GM12878 (cell line): ENCODE measurements around the gene CDKL2. TPM values are rescaled to one million over a fixed set of nuclear protein-coding genes. Genes with fewer than 3 reads are reported as not detected.

Experiments used
- ATAC-seq: fragments of 200-7000 bp; cut with Tn5 transposase; 3 replicates; pipeline ENCODE4 v1.9.1; 2020; ENCODE audit warnings: mild to moderate bottlenecking, moderate library complexity
- BruUV-seq: library from RNA; stranded (reverse); fragments of 400-500 nt; replicated peaks from 2 replicates; lab custom pipeline; 2021; lab: Mats Ljungman, UMichigan
- CTCF ChIA-PET: fragments of 300-600 bp; sonication (Branson Sonifier 250); formaldehyde crosslinking; extraction: SDS; loops from one replicate; lab custom pipeline; 2021; ENCODE audit warnings: inconsistent platforms; lab: Yijun Ruan, JAX
- POLR2A ChIA-PET: fragments of 350-600 bp; formaldehyde crosslinking; extraction: SDS; loops from one replicate; lab custom pipeline; 2021; ENCODE audit warnings: inconsistent platforms; lab: Charles Lee
- RAD21 ChIA-PET: fragments of 300-600 bp; sonication (Branson Sonifier 250); formaldehyde crosslinking; loops from one replicate; lab custom pipeline; 2023; ENCODE audit warnings: antibody characterized with exemption; ENCODE audit not compliant: unreplicated experiment; lab: Charles Lee
- SMC1A ChIA-PET: fragments of 300-600 bp; sonication (Branson Sonifier 250); formaldehyde crosslinking; loops from one replicate; lab custom pipeline; 2023; ENCODE audit not compliant: unreplicated experiment, uncharacterized antibody; lab: Charles Lee
- DNase-seq: peaks from one replicate; pipeline ENCODE4 v3.0.0-alpha.2; 2011; ENCODE audit warnings: low read depth, low spot score
- FAIRE-seq: peaks from 3 replicates; lab custom pipeline; 2011; peaks lifted over from hg19 to GRCh38; lab: Jason Lieb, UNC
- H2AFZ ChIP-seq: 2 replicates; pipeline ENCODE4 v1.6.0; 2011; ENCODE audit warnings: low read depth, low read length, control low read depth; ENCODE audit not compliant: control insufficient read depth
- H3K27ac ChIP-seq: 2 replicates; pipeline ENCODE4 v1.5.1; 2011; ENCODE audit warnings: control low read depth; ENCODE audit not compliant: control insufficient read depth, insufficient read depth
- H3K27me3 ChIP-seq, 2 experiments: replicated peaks in 1 of 2; 2 replicates each; pipeline versions ENCODE4 v1.6.0 to v1.6.1; 2011; ENCODE audit warnings: low read length in 1 of 2; ENCODE audit not compliant: control insufficient read depth in 2 of 2, insufficient read depth in 2 of 2
- H3K36me3 ChIP-seq, 2 experiments: 2 replicates each; pipeline ENCODE4 v1.5.1; 2011; ENCODE audit warnings: low read length in 1 of 2; ENCODE audit not compliant: control insufficient read depth in 2 of 2, insufficient read depth in 2 of 2
- H3K4me1 ChIP-seq: 2 replicates; pipeline ENCODE4 v1.6.1; 2011; ENCODE audit warnings: mild to moderate bottlenecking, low read length, moderate library complexity, mixed read lengths; ENCODE audit not compliant: control insufficient read depth, insufficient read depth
- H3K4me2 ChIP-seq: 2 replicates; pipeline ENCODE4 v1.6.0; 2011; ENCODE audit warnings: control low read depth; ENCODE audit not compliant: control insufficient read depth, insufficient read depth
- H3K4me3 ChIP-seq: fragments of 200-600 bp; sonication (generic); 2 replicates; pipeline ENCODE4 v1.5.1; 2016
- H3K79me2 ChIP-seq: 2 replicates; pipeline ENCODE4 v1.6.0; 2011; ENCODE audit warnings: low read length; ENCODE audit not compliant: control insufficient read depth, insufficient read depth
- H3K9ac ChIP-seq: 2 replicates; pipeline ENCODE4 v1.8.0; 2011; ENCODE audit warnings: low read length, control low read depth, mixed read lengths; ENCODE audit not compliant: control insufficient read depth, insufficient read depth
- H3K9me3 ChIP-seq: replicated peaks from 3 replicates; pipeline ENCODE4 v1.5.1; 2011; ENCODE audit warnings: mild to moderate bottlenecking, low read length; ENCODE audit not compliant: control insufficient read depth, insufficient read depth
- H4K20me1 ChIP-seq: 2 replicates; pipeline ENCODE4 v1.6.0; 2011; ENCODE audit not compliant: control insufficient read depth, insufficient read depth
- CEBPB ChIP-seq, 2 experiments: fragments of 150-350 bp in 1 of 2; IDR thresholded peaks; 2 replicates each; pipeline ENCODE4 v1.6.1; 2012 to 2014; ENCODE audit warnings: low read depth in 2 of 2, low read length in 2 of 2, borderline replicate concordance in 1 of 2, inconsistent platforms in 1 of 2
- CHD2 ChIP-seq: IDR thresholded peaks from 2 replicates; pipeline ENCODE4 v1.6.1; 2011; ENCODE audit warnings: low read depth, low read length, improper control_type of control experiment, borderline replicate concordance
- CHD4 ChIP-seq: fragments of 200-600 bp; sonication (generic); IDR thresholded peaks from 2 replicates; pipeline ENCODE4 v1.6.1; 2016; ENCODE audit warnings: mild to moderate bottlenecking
- NBN ChIP-seq: fragments of 450-650 bp; IDR thresholded peaks from 2 replicates; pipeline ENCODE4 v1.6.1; 2016
- POLR2A ChIP-seq: IDR thresholded peaks from 2 replicates; pipeline ENCODE4 v1.6.1; 2011; ENCODE audit warnings: low read depth, mild to moderate bottlenecking, low read length
- POLR2AphosphoS2 ChIP-seq: IDR thresholded peaks from 2 replicates; pipeline ENCODE4 v1.6.1; 2011; ENCODE audit warnings: low read depth, mild to moderate bottlenecking, low read length, improper control_type of control experiment, moderate library complexity
- POLR2AphosphoS5 ChIP-seq: IDR thresholded peaks from 2 replicates; pipeline ENCODE4 v1.6.1; 2011; ENCODE audit warnings: mild to moderate bottlenecking, low read length, inconsistent platforms
- RBBP5 ChIP-seq: fragments of 200-600 bp; sonication (generic); conservative IDR thresholded peaks from 2 replicates; pipeline ENCODE4 v1.6.1; 2016
- SIN3A ChIP-seq: IDR thresholded peaks from 2 replicates; pipeline ENCODE4 v1.6.1; 2012; ENCODE audit warnings: low read depth, low read length, improper control_type of control experiment
- SMAD1 ChIP-seq: fragments of 450-650 bp; IDR thresholded peaks from 2 replicates; pipeline ENCODE4 v1.6.1; 2018; ENCODE audit warnings: mild to moderate bottlenecking, low read depth; ENCODE audit not compliant: partially characterized antibody
- SUZ12 ChIP-seq: fragments of 200-600 bp; sonication (generic); IDR thresholded peaks from one replicate; pipeline ENCODE4 v1.6.1; 2018; ENCODE audit warnings: antibody characterized with exemption, mild to moderate bottlenecking; ENCODE audit not compliant: unreplicated experiment
- TCF12 ChIP-seq: IDR thresholded peaks from 2 replicates; pipeline ENCODE4 v1.6.1; 2011; ENCODE audit warnings: low read depth, mild to moderate bottlenecking, low read length
- ZNF274 ChIP-seq: IDR thresholded peaks from one replicate; pipeline ENCODE4 v1.8.0; 2011; ENCODE audit not compliant: insufficient read length, insufficient read depth
- WGBS: methylation state at CpG from one replicate; pipeline ENCODE4 v1.1.6; 2016; ENCODE audit warnings: low lambda C conversion rate; ENCODE audit not compliant: insufficient replicate concordance, insufficient coverage; ENCODE audit errors: missing lambda C conversion rate; 5-methylcytosine and 5-hydroxymethylcytosine counted together
- in situ Hi-C: fragments of 300-500 bp; cut with MboI; formaldehyde crosslinking; loops from 9 replicates; pipeline ENCODE4 v1.14.3; 2018; ENCODE audit warnings: mixed read lengths
- intact Hi-C: fragments of 100-400 bp; cut with micrococcal nuclease; formaldehyde crosslinking; loops from one replicate; pipeline ENCODE4 v1.14.2; 2022; ENCODE audit not compliant: unreplicated experiment
- polyA plus RNA-seq, 11 experiments: library from polyadenylated mRNA; depleted of rRNA in 4 of 11; unstranded in 6 of 11; stranded (reverse) in 5 of 11; fragments of >200 nt; fragmentation: Nextera tagmentation in 4 of 11; fragmentation: Illumina TruSeq in 1 of 11; extraction: Ambion mirVana in 4 of 11; extraction: Trizol in 1 of 11; gene quantifications; 1 replicate in 1 of 11; 2 replicates in 10 of 11; pipeline versions ENCODE4 v1.2.1 to v1.2.3, GENCODE V29; 2011 to 2016; ENCODE audit warnings: inconsistent platforms in 2 of 11, missing spikeins in 2 of 11, low read depth in 1 of 11
- total RNA-seq, 4 experiments: library from RNA; depleted of rRNA in 3 of 4; stranded (reverse); fragments of >200 nt in 3 of 4; fragmentation: Illumina TruSeq in 1 of 4; extraction: Trizol in 1 of 4; gene quantifications; 2 replicates each; pipeline versions ENCODE4 v1.2.1 to v1.2.3, GENCODE V29; 2013 to 2021
- TF ChIP-seq, protein P1 (sequence below): fragments of 450-650 bp; IDR thresholded peaks from 2 replicates; pipeline ENCODE4 v1.6.1; 2016; ENCODE audit warnings: mild to moderate bottlenecking
- TF ChIP-seq, protein P2 (sequence below): fragments of 450-650 bp; formaldehyde crosslinking; IDR thresholded peaks from 2 replicates; pipeline ENCODE4 v1.4.0; 2022; ENCODE audit warnings: mild to moderate bottlenecking, moderate library complexity
- TF ChIP-seq, protein P3 (sequence below): IDR thresholded peaks from 2 replicates; pipeline ENCODE4 v1.6.1; 2011; ENCODE audit warnings: low read depth, low read length, improper control_type of control experiment, borderline replicate concordance
- TF ChIP-seq, protein P4 (sequence below): fragments of 450-650 bp; IDR thresholded peaks from 2 replicates; pipeline ENCODE4 v1.6.1; 2018; ENCODE audit warnings: borderline replicate concordance, mild to moderate bottlenecking; ENCODE audit not compliant: partially characterized antibody

The CDKL2 gene
- total and polyA plus RNA-seq, 10 of the 15 experiments (the other 5 are each of a cell fraction or from before 2014, with no cell fraction given), result 0.05 to 0.24 (median 0.06) TPM; not detected in 7

DNA sequence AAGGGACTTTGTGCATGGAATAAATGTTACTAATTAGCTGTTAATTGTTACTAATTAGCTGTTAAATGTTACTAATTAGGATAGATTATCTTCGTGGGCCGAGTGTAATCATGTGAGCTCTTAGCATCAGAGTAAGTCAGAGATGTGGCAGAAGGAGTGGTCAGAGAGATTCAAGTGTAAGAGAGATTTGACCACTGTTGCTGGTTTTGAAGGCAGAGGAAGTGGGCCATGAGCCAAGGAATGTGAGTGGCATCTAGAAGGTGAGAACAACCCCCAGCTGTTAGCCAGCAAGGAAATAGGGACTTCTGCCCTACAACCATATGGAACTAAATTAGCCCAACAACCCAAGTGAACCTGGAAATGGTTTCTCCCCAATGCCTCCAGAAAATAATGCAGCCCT is 46.3 kb downstream of the CDKL2 start:
- intact Hi-C loops (no loop called here), in situ Hi-C loops (no loop called here)
- ChIA-PET RAD21 (interaction anchor here (0.7 kb wide), 1 partner anchor 141 kb away, joined by 3 read pairs; the partner anchor contains the start of gene USO1), POLR2A (no interaction called here), CTCF (interaction anchor here (1.0 kb wide), 1 partner anchor 264 kb away, joined by 5 read pairs; no protein-coding TSS in a partner anchor), SMC1A (interaction anchor here (1.2 to 1.4 kb wide), 2 partner anchors 9 to 17 kb away, joined by 3 to 5 read pairs; no protein-coding TSS in a partner anchor)
- H3K27ac ChIP-seq, result no peak overlapping the region
- ATAC-seq, result no peak
- H3K4me2 ChIP-seq, result no peak overlapping the region
- H3K4me3 ChIP-seq, result no peak overlapping the region
- H3K4me1 ChIP-seq, result no peaks in the 10 kb centered on the region
- H3K79me2 ChIP-seq, result no peaks in the 10 kb centered on the region
- H3K9me3 ChIP-seq, result no peaks in the 10 kb centered on the region
- DNase-seq, result no peak
- WGBS, result 47% methylated on average over 2 of the region's 2 CpGs
- no peak overlapping the region for H3K9ac ChIP-seq
- H2AFZ ChIP-seq, result no peak overlapping the region
- H4K20me1 ChIP-seq, result no peaks in the 10 kb centered on the region
- no TSS peak for BruUV-seq
- FAIRE-seq, result no peak
- H3K36me3 ChIP-seq, result no peaks in the 10 kb centered on the region
- no peak for TF ChIP-seq SMAD1
- no peak for TF ChIP-seq SIN3A
- no peak for TF ChIP-seq CHD4
- TF ChIP-seq, protein P1, sequence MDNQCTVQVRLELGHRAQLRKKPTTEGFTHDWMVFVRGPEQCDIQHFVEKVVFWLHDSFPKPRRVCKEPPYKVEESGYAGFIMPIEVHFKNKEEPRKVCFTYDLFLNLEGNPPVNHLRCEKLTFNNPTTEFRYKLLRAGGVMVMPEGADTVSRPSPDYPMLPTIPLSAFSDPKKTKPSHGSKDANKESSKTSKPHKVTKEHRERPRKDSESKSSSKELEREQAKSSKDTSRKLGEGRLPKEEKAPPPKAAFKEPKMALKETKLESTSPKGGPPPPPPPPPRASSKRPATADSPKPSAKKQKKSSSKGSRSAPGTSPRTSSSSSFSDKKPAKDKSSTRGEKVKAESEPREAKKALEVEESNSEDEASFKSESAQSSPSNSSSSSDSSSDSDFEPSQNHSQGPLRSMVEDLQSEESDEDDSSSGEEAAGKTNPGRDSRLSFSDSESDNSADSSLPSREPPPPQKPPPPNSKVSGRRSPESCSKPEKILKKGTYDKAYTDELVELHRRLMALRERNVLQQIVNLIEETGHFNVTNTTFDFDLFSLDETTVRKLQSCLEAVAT, result no peak
- TF ChIP-seq ZNF274, result no peak
- TF ChIP-seq, protein P2, sequence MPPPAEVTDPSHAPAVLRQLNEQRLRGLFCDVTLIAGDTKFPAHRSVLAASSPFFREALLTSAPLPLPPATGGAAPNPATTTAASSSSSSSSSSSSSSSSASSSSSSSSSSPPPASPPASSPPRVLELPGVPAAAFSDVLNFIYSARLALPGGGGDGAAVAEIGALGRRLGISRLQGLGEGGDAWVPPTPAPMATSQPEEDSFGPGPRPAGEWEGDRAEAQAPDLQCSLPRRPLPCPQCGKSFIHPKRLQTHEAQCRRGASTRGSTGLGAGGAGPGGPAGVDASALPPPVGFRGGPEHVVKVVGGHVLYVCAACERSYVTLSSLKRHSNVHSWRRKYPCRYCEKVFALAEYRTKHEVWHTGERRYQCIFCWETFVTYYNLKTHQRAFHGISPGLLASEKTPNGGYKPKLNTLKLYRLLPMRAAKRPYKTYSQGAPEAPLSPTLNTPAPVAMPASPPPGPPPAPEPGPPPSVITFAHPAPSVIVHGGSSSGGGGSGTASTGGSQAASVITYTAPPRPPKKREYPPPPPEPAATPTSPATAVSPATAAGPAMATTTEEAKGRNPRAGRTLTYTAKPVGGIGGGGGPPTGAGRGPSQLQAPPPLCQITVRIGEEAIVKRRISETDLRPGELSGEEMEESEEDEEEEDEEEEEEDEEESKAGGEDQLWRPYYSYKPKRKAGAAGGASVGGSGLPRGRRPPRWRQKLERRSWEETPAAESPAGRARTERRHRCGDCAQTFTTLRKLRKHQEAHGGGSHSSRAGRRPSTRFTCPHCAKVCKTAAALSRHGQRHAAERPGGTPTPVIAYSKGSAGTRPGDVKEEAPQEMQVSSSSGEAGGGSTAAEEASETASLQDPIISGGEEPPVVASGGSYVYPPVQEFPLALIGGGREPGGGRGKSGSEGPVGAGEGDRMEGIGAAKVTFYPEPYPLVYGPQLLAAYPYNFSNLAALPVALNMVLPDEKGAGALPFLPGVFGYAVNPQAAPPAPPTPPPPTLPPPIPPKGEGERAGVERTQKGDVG (CRISPR knock-in tag), result no peak
- TF ChIP-seq CEBPB (IDR thresholded peaks at IDR 0.05; ENCODE audit: borderline replicate concordance in 1 of 2, low read depth in 2 of 2, low read length in 2 of 2), result no peak
- no peak for TF ChIP-seq POLR2AphosphoS5
- no peak for TF ChIP-seq CHD2
- TF ChIP-seq RBBP5, result no peak
- TF ChIP-seq SUZ12, result no peak
- no peak for TF ChIP-seq POLR2A
- no peak for TF ChIP-seq NBN
- TF ChIP-seq TCF12, result no peak
- TF ChIP-seq, protein P3, sequence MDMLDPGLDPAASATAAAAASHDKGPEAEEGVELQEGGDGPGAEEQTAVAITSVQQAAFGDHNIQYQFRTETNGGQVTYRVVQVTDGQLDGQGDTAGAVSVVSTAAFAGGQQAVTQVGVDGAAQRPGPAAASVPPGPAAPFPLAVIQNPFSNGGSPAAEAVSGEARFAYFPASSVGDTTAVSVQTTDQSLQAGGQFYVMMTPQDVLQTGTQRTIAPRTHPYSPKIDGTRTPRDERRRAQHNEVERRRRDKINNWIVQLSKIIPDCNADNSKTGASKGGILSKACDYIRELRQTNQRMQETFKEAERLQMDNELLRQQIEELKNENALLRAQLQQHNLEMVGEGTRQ, result no peak
- no peak for TF ChIP-seq POLR2AphosphoS2
- TF ChIP-seq, protein P4, sequence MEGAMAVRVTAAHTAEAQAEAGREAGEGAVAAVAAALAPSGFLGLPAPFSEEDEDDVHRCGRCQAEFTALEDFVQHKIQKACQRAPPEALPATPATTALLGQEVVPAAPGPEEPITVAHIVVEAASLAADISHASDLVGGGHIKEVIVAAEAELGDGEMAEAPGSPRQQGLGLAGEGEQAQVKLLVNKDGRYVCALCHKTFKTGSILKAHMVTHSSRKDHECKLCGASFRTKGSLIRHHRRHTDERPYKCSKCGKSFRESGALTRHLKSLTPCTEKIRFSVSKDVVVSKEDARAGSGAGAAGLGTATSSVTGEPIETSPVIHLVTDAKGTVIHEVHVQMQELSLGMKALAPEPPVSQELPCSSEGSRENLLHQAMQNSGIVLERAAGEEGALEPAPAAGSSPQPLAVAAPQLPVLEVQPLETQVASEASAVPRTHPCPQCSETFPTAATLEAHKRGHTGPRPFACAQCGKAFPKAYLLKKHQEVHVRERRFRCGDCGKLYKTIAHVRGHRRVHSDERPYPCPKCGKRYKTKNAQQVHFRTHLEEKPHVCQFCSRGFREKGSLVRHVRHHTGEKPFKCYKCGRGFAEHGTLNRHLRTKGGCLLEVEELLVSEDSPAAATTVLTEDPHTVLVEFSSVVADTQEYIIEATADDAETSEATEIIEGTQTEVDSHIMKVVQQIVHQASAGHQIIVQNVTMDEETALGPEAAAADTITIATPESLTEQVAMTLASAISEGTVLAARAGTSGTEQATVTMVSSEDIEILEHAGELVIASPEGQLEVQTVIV, result no peak
- no peaks in the 10 kb centered on the region for H3K27me3 ChIP-seq
